KMS-11 (cell line): ENCODE measurements around the gene POU3F3.

ENCODE experiments used
- H2AFZ ChIP-seq: fragments of 200-600 bp; sonication (generic); 2 replicates; pipeline ENCODE4 v1.6.1; 2016; ENCODE audit warnings: antibody characterized with exemption, mixed run types, low read depth
- H3K27ac ChIP-seq: fragments of 200-600 bp; sonication (generic); 2 replicates; pipeline ENCODE4 v1.6.1; 2016; ENCODE audit warnings: mild to moderate bottlenecking, mixed run types
- H3K27me3 ChIP-seq: fragments of 200-600 bp; sonication (generic); 2 replicates; pipeline ENCODE4 v1.6.1; 2017; ENCODE audit warnings: mild to moderate bottlenecking, low read depth, mixed run types, moderate library complexity; ENCODE audit not compliant: insufficient read depth
- H3K36me3 ChIP-seq: fragments of 200-600 bp; sonication (generic); 2 replicates; pipeline ENCODE4 v1.6.1; 2017; ENCODE audit warnings: mild to moderate bottlenecking, mixed run types; ENCODE audit not compliant: insufficient read depth
- H3K4me1 ChIP-seq: fragments of 200-600 bp; sonication (generic); 2 replicates; pipeline ENCODE4 v1.6.1; 2016; ENCODE audit warnings: mild to moderate bottlenecking, low read depth, mixed run types; ENCODE audit not compliant: poor library complexity, severe bottlenecking
- H3K4me2 ChIP-seq: fragments of 200-600 bp; sonication (generic); 2 replicates; pipeline ENCODE4 v1.7.0; 2016; ENCODE audit warnings: mild to moderate bottlenecking, mixed run types
- H3K4me3 ChIP-seq: fragments of 200-600 bp; sonication (generic); IDR thresholded peaks from 2 replicates; pipeline ENCODE4 v1.6.1; 2017; ENCODE audit warnings: low read depth, low read length, mixed read lengths; ENCODE audit not compliant: insufficient read depth
- H3K79me2 ChIP-seq: fragments of 200-600 bp; sonication (generic); 2 replicates; pipeline ENCODE4 v1.6.1; 2016; ENCODE audit warnings: low read depth, mixed run types; ENCODE audit not compliant: insufficient read depth
- H3K9ac ChIP-seq: fragments of 200-600 bp; sonication (generic); 2 replicates; pipeline ENCODE4 v1.6.1; 2016; ENCODE audit warnings: mild to moderate bottlenecking, mixed run types
- H4K20me1 ChIP-seq: fragments of 200-600 bp; sonication (generic); 2 replicates; pipeline ENCODE4 v1.6.1; 2016; ENCODE audit warnings: mild to moderate bottlenecking, mixed run types; ENCODE audit not compliant: insufficient read depth
- TF ChIP-seq, protein P1 (sequence below): fragments of 200-600 bp; sonication (generic); conservative IDR thresholded peaks from 2 replicates; pipeline ENCODE4 v1.6.1; 2017; ENCODE audit warnings: low read depth, mild to moderate bottlenecking, antibody characterized with exemption, low read length, moderate library complexity, mixed read lengths

POU3F3 gene

DNA sequence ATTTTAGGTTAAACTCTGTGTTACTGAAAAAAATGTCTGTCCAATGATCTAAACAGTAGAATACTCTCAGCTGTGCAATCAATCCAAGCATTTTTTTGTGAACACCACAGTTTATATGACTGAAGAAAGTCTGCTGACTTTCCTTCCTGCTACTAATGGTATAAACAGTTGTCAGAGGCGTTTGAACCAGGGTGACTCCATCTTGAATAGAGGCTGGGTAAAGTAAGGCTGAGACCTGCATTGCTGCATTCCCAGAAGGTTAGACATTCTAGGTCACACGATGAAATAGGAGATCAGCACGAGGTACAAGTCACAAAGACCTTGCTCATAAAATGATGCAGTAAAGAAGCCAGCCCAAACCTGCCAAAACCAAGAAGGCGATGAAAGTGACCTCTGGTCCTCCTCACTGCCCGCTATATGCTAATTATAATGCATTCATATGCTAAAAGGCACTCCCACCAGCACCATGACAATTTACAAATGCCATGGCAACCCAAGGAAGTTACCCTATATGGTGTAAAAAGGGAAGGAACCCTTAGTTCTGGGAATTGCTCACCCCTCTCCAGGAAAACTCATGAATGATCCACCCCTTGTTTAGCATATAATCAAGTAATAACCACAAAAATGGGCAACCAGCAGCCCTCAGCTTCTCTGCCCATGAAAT is 31.3 kb downstream of the POU3F3 start:
- Histone ChIP-seq H3K4me3 (no peak overlapping the region), H2AFZ (no peak overlapping the region), H3K36me3 (no peaks in the 10 kb centered on the region), H3K4me2 (no peak overlapping the region), H3K9ac (no peak overlapping the region), H3K27ac (no peak overlapping the region), H3K79me2 (no peaks in the 10 kb centered on the region), H4K20me1 (no peaks in the 10 kb centered on the region), H3K4me1 (no peaks in the 10 kb centered on the region), H3K27me3 (no peaks in the 10 kb centered on the region)
- TF ChIP-seq, protein P1, sequence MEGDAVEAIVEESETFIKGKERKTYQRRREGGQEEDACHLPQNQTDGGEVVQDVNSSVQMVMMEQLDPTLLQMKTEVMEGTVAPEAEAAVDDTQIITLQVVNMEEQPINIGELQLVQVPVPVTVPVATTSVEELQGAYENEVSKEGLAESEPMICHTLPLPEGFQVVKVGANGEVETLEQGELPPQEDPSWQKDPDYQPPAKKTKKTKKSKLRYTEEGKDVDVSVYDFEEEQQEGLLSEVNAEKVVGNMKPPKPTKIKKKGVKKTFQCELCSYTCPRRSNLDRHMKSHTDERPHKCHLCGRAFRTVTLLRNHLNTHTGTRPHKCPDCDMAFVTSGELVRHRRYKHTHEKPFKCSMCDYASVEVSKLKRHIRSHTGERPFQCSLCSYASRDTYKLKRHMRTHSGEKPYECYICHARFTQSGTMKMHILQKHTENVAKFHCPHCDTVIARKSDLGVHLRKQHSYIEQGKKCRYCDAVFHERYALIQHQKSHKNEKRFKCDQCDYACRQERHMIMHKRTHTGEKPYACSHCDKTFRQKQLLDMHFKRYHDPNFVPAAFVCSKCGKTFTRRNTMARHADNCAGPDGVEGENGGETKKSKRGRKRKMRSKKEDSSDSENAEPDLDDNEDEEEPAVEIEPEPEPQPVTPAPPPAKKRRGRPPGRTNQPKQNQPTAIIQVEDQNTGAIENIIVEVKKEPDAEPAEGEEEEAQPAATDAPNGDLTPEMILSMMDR: no peak

DNA sequence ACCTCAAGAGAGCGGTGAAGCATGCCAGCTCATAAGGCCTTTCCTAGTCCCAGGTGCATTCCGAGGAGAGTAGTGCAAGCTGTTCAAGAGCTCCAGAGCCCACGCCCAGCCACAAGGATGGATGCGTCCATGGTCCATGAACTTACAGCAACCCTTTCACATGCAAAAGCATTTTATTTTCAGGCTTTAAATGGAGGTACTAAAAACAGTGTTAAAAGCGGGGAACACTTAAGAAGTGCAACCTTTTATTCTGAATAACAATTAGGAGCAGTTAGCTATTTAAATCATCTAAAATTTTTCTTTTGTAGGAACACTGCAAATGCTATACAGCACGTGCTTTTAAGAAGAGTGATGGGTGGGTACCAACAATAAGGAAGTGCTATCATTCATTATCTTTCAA is 33.8 kb downstream of the POU3F3 start:
- Histone ChIP-seq H3K4me1 (no peaks in the 10 kb centered on the region), H3K4me3 (no peak overlapping the region), H3K79me2 (no peaks in the 10 kb centered on the region), H3K36me3 (no peaks in the 10 kb centered on the region), H4K20me1 (no peaks in the 10 kb centered on the region), H3K27me3 (no peaks in the 10 kb centered on the region), H2AFZ (no peak overlapping the region), H3K9ac (no peak overlapping the region), H3K27ac (no peak overlapping the region), H3K4me2 (no peak overlapping the region)
- TF ChIP-seq, protein P1: no peak

DNA sequence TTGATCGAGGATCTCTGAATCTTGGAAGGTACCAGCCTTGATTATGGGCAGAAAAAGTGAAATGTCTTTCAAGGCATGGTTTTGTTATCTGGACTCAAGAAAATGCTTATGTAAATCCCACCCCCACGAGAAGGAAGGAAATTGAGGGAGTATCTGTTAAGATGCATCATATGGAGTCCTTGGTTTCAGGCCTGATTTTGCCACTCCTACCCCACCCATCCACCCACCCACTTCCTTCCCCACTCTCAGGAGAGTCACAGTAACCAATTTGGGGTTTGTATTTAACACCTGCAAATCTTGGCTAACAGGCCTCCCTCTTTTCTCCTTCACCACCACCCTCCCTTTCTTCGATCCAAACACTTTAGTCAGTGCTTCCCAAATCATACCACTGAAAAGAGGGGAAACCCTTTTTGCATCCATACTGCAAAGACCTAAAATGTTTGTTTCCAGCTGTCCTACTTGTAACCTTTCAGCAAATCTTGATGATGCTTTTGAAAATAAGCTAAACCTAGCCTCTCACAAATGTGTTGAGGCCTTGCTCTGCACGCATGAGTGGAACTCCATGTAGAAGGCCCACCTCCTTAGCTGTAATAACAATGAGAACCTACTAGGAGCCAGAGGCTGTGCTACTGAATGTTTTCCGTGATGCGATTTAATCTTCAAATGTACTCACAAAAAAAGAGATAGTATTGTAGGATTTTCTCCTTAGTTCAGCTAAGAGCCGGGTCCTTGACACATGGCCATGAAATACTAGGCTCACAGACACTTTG is 34.8 kb downstream of the POU3F3 start:
- H3K4me1 ChIP-seq: no peaks in the 10 kb centered on the region
- H4K20me1 ChIP-seq: no peaks in the 10 kb centered on the region
- TF ChIP-seq, protein P1: no peak
- H3K9ac ChIP-seq: no peak overlapping the region
- H3K4me2 ChIP-seq: no peak overlapping the region
- H3K36me3 ChIP-seq: no peaks in the 10 kb centered on the region
- H2AFZ ChIP-seq: no peak overlapping the region
- no peak overlapping the region for H3K4me3 ChIP-seq
- H3K27me3 ChIP-seq: no peaks in the 10 kb centered on the region
- H3K27ac ChIP-seq: no peak overlapping the region
- no peaks in the 10 kb centered on the region for H3K79me2 ChIP-seq

DNA sequence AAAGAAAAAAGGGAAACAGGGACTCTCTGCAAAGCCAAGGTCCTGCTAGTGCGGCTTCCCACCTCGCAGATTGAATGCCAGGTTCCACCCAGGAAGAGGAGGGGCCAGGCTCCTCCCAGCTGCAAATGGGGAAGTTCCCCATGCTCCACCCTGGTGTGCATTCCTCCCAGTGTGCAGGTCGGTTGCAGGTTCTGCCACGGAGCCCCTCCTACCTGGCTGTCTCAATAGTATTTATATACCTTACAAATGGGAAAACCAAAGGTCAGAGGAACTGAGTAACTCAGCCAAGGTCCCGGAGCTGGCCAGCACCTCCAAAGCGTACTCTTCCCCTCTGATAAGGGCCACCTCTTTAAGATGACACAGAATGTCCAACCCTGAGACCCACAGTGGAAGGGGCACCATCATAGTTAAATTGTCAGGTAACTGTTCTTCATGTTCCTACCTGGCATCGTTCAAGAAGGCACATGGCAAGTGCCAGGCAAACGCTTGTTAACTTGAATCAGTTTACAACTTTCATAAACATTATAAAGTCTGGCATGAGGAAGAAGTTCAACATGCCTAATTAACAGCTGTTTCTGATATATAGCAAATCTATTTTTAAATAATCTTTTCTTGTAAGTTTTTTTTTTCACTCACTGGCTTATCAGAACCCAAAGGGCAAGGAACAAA is 35.5 kb downstream of the POU3F3 start:
- H3K27me3 ChIP-seq: no peaks in the 10 kb centered on the region
- H3K4me3 ChIP-seq: no peak overlapping the region
- H3K4me2 ChIP-seq: no peak overlapping the region

More for the DNA sequence above, 35.5 kb downstream of the POU3F3 start:
- H2AFZ ChIP-seq: no peak overlapping the region
- TF ChIP-seq, protein P1: no peak
- H3K79me2 ChIP-seq: no peaks in the 10 kb centered on the region
- H3K36me3 ChIP-seq: no peaks in the 10 kb centered on the region
- no peak overlapping the region for H3K9ac ChIP-seq
- no peaks in the 10 kb centered on the region for H4K20me1 ChIP-seq
- H3K4me1 ChIP-seq: no peaks in the 10 kb centered on the region
- no peak overlapping the region for H3K27ac ChIP-seq
